NCI-H128 (cell line): ENCODE results near the gene KLHDC9.

Experiments
- DNase-seq: peaks from one replicate; lab custom pipeline; 2025; ENCODE audit not compliant: unreplicated experiment; lab: John Stamatoyannopoulos, UW

KLHDC9 gene

DNA sequence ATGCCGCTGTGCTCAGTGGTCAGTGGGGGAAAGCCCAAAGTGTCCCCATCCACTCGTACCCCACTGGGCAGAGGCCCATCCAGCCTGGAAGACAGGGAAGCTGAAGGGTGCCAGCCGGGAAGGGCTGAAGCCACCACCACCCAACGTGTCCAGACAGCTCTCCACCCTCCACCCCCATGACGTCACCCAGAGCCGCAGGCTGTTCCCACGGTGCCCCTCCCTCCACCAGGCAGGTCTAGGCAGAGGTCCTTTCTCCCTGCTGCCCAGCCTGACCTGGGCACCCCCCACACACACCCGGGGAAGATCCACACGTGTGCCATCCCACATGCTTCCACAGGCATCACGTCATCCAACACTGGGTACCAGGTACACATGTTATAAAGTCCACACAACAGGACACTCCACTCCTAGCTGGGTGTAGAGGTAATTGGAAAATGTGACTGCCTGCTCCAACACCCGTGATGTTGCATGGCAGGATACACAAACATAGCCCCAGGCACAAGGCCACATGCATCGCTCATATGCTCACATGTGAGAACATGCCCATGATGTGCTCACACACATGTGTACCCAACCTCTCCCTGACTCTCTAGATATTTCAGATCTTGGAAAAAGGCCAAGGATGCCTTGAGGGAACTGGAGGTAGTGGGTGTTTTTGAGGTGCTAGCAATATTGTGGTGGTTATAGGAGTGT, 23.3 kb upstream of the KLHDC9 start:
- no peak for DNase-seq

DNA sequence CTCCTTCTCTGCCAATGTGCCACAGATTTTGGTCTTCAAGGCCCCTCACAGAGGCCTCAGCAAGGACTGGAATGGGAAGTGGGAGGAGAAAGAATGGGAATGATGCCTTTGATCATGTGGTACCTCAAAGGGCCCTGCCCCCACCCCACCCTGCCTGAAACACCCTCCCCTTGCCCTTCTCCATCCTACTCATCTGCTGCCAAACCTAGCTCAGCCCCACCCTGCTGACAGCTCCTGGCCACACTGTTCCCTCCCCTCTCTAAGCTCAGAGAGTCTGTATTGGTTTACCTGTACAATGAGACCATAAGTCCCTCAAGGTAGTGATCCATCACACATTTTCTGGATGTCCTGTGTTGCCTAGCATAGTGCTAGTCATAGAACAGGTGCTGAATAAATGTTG, 21.8 kb upstream of the KLHDC9 start:
- no peak for DNase-seq

GRCh38 chr1:161077426-161077825, 20.7 kb upstream of the KLHDC9 start:
- DNase-seq, result no peak

- DNase-seq, result no peak
Observed at GRCh38 chr1:161079436-161080110, 18.6 kb upstream of the KLHDC9 start.

GRCh38 chr1:161080441-161081405, 17.4 kb upstream of the KLHDC9 start:
- DNase-seq, result no peak

GRCh38 chr1:161081519-161081918, 16.6 kb upstream of the KLHDC9 start:
- no peak for DNase-seq

DNA sequence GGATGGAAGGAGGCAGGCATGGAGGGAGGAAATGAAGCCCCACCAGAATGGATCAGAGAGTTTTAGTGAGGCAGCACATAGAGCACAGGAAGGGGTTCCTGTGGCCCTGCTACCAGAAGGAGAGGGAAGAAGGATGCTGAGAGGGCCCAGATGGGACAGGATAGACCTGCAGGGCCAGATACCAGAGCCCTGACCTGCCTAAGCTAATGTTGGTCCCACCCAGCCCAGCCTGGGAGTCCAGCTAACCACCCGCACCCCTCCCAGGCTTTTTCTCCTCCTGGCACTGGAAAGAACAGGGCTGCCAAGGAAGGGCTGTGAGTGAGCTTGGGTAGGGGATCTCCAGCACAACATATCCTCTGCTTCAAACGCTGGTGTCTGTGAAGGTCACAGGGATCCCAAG, 15.7 kb upstream of the KLHDC9 start:
- DNase-seq, result no peak

- no peak for DNase-seq
Observed at GRCh38 chr1:161082996-161083747, 15.0 kb upstream of the KLHDC9 start.

GRCh38 chr1:161083748-161084596, 14.2 kb upstream of the KLHDC9 start:
- no peak for DNase-seq

DNA sequence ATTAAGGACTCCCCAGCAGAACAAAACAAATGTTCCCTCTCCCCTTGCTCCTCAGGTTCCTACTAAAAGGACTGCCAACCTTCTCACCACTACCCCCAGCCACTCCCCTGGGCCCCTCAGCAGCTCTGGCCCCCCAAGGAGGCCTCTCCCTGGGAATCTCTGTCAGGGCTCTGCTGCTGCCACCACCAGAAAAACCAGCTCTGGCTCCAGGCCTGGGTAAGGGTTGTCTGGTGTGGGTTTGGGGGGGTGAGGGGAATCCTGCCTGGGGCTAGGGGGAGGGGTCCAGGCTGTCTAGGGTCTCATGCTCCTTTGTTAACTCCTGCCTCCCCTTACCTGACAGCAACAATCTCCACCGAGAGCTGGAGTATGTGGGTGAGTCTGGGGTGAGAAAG, 13.6 kb upstream of the KLHDC9 start:
- no peak for DNase-seq

- no peak for DNase-seq
Observed at GRCh38 chr1:161085165-161085564, 13.0 kb upstream of the KLHDC9 start.

GRCh38 chr1:161086457-161086856, 11.7 kb upstream of the KLHDC9 start:
- no peak for DNase-seq

- no peak for DNase-seq
Observed at GRCh38 chr1:161088587-161089110, 9.5 kb upstream of the KLHDC9 start.

GRCh38 chr1:161089251-161089924, 8.8 kb upstream of the KLHDC9 start, which contains the start of gene NECTIN4:
Gene NECTIN4 (minus strand): TSS chr1:161089558. CDS start chr1:161089296, 262 bp downstream.
- DNase-seq, result no peak

DNA sequence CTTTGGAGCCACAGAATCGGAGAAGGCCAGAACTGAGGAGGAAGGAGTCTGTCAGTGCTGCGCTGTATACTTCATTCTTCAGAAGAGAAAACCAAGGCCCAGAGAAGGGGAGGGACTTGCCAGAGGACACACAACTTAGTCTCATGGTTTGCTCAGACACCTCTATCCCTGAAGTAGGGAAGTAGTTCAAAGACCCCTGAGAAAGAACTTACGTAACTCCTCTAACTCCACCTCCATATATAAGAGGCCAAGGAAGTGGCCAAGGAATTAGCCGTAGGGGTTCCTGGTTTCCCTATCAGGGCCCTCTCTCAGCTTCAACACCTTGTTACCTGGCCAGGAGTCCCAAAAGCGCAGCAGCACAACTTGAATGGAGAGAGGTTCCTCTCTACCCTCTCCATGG, 8.2 kb upstream of the KLHDC9 start:
- no peak for DNase-seq

DNA sequence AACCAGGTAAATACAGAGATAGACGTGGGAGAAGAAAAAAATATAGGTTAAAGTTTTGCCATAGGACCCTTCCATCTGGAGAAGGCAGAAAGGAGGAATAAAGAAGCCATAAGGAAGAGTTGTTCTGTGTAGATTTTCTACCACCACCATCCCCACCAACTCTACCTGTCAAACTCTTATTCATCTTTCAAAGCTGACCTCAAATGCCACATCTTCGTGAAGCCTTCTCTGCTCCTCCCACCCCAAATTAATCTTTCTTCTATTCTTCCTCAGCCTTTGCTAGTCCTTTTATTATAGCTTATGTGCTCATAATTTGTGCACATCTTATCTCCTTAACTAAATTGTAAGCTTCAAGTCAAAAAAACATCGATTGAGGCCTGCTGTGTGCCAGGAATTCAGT, 7.5 kb upstream of the KLHDC9 start:
- DNase-seq, result no peak

DNA sequence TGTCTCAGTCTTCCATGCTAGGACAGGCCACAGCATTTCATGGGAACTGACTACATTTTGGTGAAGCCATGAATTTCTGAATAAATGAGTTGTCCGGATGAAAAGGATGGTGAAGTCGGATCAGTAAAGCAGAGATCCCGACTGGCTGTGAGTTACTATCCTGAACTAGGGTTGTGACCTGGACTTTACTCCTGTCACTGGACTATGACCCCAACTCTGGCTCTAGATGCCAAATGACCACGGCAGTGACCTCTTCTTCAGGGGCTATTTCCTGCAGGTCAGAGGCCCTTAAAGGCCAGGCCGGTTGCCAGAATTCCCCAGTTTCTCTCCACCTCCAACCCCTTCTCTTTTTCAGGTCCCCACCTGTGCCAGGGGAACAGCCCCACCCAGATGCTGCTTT, 7.1 kb upstream of the KLHDC9 start:
- DNase-seq, result no peak

- no peak for DNase-seq
Observed at GRCh38 chr1:161091796-161092507, 6.2 kb upstream of the KLHDC9 start.

GRCh38 chr1:161092621-161093028, 5.5 kb upstream of the KLHDC9 start:
- DNase-seq, result no peak
